Rectal smooth muscle tissue (tissue), 1 donor: ENCODE data around the gene PPP2R3A.
"Not testable (repeated sequence)": the region's sequence is repeated elsewhere in the genome, so short reads cannot be mapped to it uniquely, and the experiment has no call there.

ENCODE experiments used
- H3K27ac ChIP-seq: one replicate; pipeline ENCODE4 v1.7.0; 2013; ENCODE audit warnings: low read depth, low read length, inconsistent platforms
- H3K27me3 ChIP-seq: one replicate; pipeline ENCODE4 v1.7.0; 2013; ENCODE audit warnings: low read length; ENCODE audit not compliant: control insufficient read depth, insufficient read depth
- H3K36me3 ChIP-seq: one replicate; pipeline ENCODE4 v1.7.0; 2013; ENCODE audit warnings: low read length; ENCODE audit not compliant: control insufficient read depth, insufficient read depth
- H3K4me1 ChIP-seq: one replicate; pipeline ENCODE4 v1.7.0; 2013; ENCODE audit warnings: low read length; ENCODE audit not compliant: control insufficient read depth, insufficient read depth
- H3K4me3 ChIP-seq: one replicate; pipeline ENCODE4 v1.7.0; 2013; ENCODE audit warnings: low read length
- H3K9ac ChIP-seq: one replicate; pipeline ENCODE4 v1.7.0; 2013; ENCODE audit warnings: low read length

Gene PPP2R3A

GRCh38 chr3:136067211-136067610, 101.7 kb downstream of the PPP2R3A start:
- no peak overlapping the region for H3K4me3 ChIP-seq
- no peaks in the 10 kb centered on the region for H3K27me3 ChIP-seq
- H3K4me1 ChIP-seq: peaks cover 14% of the 10 kb centered on the region
- no peaks in the 10 kb centered on the region for H3K36me3 ChIP-seq
- no peak overlapping the region for H3K27ac ChIP-seq
- H3K9ac ChIP-seq: no peak overlapping the region

- Histone ChIP-seq H3K4me3 (no peak overlapping the region), H3K27ac (no peak overlapping the region), H3K27me3 (no peaks in the 10 kb centered on the region), H3K4me1 (peaks cover 14% of the 10 kb centered on the region), H3K9ac (no peak overlapping the region), H3K36me3 (no peaks in the 10 kb centered on the region)
Measured at GRCh38 chr3:136068708-136069107, 103.2 kb downstream of the PPP2R3A start.

GRCh38 chr3:136069933-136070332, 104.4 kb downstream of the PPP2R3A start:
- H3K9ac ChIP-seq: no peak overlapping the region
- H3K27ac ChIP-seq: no peak overlapping the region
- peaks cover 14% of the 10 kb centered on the region for H3K4me1 ChIP-seq
- no peaks in the 10 kb centered on the region for H3K36me3 ChIP-seq
- H3K27me3 ChIP-seq: no peaks in the 10 kb centered on the region
- no peak overlapping the region for H3K4me3 ChIP-seq

- no peaks in the 10 kb centered on the region for H3K27me3 ChIP-seq
- no peaks in the 10 kb centered on the region for H3K36me3 ChIP-seq
- H3K4me3 ChIP-seq: no peak overlapping the region
- H3K4me1 ChIP-seq: peaks cover 14% of the 10 kb centered on the region
- H3K9ac ChIP-seq: no peak overlapping the region
- peak overlapping the region; percentile 70 for H3K27ac ChIP-seq
Measured at GRCh38 chr3:136070334-136070733, 104.8 kb downstream of the PPP2R3A start.

GRCh38 chr3:136070953-136071949, 105.7 kb downstream of the PPP2R3A start:
- H3K27me3 ChIP-seq: no peaks in the 10 kb centered on the region
- H3K27ac ChIP-seq: peak overlapping the region; percentile 70
- H3K4me1 ChIP-seq: peaks cover 14% of the 10 kb centered on the region
- H3K9ac ChIP-seq: no peak overlapping the region
- H3K4me3 ChIP-seq: no peak overlapping the region
- no peaks in the 10 kb centered on the region for H3K36me3 ChIP-seq

- H3K36me3 ChIP-seq: no peaks in the 10 kb centered on the region
- no peak overlapping the region for H3K27ac ChIP-seq
- H3K9ac ChIP-seq: no peak overlapping the region
- H3K27me3 ChIP-seq: no peaks in the 10 kb centered on the region
- no peak overlapping the region for H3K4me3 ChIP-seq
- peaks cover 14% of the 10 kb centered on the region for H3K4me1 ChIP-seq
Measured at GRCh38 chr3:136074546-136075170, 109.1 kb downstream of the PPP2R3A start.

GRCh38 chr3:136075218-136075808, 109.8 kb downstream of the PPP2R3A start:
- H3K27me3 ChIP-seq: no peaks in the 10 kb centered on the region
- no peak overlapping the region for H3K9ac ChIP-seq
- H3K4me3 ChIP-seq: no peak overlapping the region
- no peak overlapping the region for H3K27ac ChIP-seq
- no peaks in the 10 kb centered on the region for H3K36me3 ChIP-seq
- peaks cover 12% of the 10 kb centered on the region for H3K4me1 ChIP-seq

- H3K9ac ChIP-seq: no peak overlapping the region
- peaks cover 8% of the 10 kb centered on the region for H3K4me1 ChIP-seq
- no peak overlapping the region for H3K4me3 ChIP-seq
- H3K27ac ChIP-seq: no peak overlapping the region
- H3K36me3 ChIP-seq: no peaks in the 10 kb centered on the region
- H3K27me3 ChIP-seq: no peaks in the 10 kb centered on the region
Measured at GRCh38 chr3:136075811-136076210, 110.3 kb downstream of the PPP2R3A start.

GRCh38 chr3:136078421-136079364, 113.2 kb downstream of the PPP2R3A start:
- Histone ChIP-seq H3K27ac (no peak overlapping the region), H3K4me3 (no peak overlapping the region), H3K27me3 (no peaks in the 10 kb centered on the region), H3K9ac (no peak overlapping the region), H3K4me1 (no peaks in the 10 kb centered on the region), H3K36me3 (peaks cover under 1% of the 10 kb centered on the region)

- H3K27ac ChIP-seq, H3K4me1 ChIP-seq, H3K9ac ChIP-seq, H3K36me3 ChIP-seq, H3K27me3 ChIP-seq, H3K4me3 ChIP-seq: not testable (repeated sequence)
Measured at GRCh38 chr3:136083641-136084382, 118.3 kb downstream of the PPP2R3A start.

GRCh38 chr3:136085067-136085466, 119.5 kb downstream of the PPP2R3A start:
- H3K27me3 ChIP-seq, H3K4me1 ChIP-seq, H3K36me3 ChIP-seq, H3K9ac ChIP-seq, H3K27ac ChIP-seq, H3K4me3 ChIP-seq: not testable (repeated sequence)
